GM13976 (cell line): Measurements from ENCODE around the gene ZSCAN1.

Experiments used
- DNase-seq: peaks from one replicate; pipeline ENCODE4 v3.0.0; 2012; ENCODE audit warnings: low spot score
- in situ Hi-C: fragments of 300-500 bp; cut with MboI; formaldehyde crosslinking; loops from one replicate; pipeline ENCODE4 v1.12.0; 2022; ENCODE audit warnings: low sequenced_read_pairs, mixed read lengths, inconsistent platforms; ENCODE audit not compliant: unreplicated experiment
- TF ChIP-seq, protein P1 (sequence below): IDR thresholded peaks from 2 replicates; pipeline ENCODE4 v1.5.1; 2012; ENCODE audit warnings: borderline replicate concordance, mild to moderate bottlenecking; ENCODE audit not compliant: insufficient read depth; ENCODE audit errors: extremely low read depth, missing control alignments, control extremely low read depth

ZSCAN1 gene

DNA sequence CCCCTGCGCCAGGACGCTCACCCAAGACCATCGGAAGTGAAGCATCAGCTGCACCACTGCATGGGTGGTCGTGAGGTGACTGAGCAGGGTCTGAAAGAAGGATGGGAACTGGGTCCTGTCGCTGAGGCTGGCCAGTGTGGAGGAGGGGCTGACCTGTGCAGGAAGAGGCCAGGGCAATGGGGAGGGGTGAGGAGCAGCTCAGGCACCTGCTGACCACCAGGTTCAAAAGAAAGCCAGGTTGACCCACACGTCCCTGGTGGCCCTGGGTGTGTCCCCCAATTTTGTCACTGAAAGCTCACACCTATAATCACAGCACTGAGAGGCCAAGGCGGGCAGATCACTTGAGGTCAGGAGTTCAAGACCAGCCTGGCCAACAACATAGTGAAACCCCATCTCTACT lies 13.7 kb upstream of the ZSCAN1 start:
- in situ Hi-C loops, result no loop called here
- DNase-seq, result no peak
- TF ChIP-seq, protein P1, sequence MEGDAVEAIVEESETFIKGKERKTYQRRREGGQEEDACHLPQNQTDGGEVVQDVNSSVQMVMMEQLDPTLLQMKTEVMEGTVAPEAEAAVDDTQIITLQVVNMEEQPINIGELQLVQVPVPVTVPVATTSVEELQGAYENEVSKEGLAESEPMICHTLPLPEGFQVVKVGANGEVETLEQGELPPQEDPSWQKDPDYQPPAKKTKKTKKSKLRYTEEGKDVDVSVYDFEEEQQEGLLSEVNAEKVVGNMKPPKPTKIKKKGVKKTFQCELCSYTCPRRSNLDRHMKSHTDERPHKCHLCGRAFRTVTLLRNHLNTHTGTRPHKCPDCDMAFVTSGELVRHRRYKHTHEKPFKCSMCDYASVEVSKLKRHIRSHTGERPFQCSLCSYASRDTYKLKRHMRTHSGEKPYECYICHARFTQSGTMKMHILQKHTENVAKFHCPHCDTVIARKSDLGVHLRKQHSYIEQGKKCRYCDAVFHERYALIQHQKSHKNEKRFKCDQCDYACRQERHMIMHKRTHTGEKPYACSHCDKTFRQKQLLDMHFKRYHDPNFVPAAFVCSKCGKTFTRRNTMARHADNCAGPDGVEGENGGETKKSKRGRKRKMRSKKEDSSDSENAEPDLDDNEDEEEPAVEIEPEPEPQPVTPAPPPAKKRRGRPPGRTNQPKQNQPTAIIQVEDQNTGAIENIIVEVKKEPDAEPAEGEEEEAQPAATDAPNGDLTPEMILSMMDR, result no peak

- no peak for DNase-seq
- in situ Hi-C loops, result no loop called here
- TF ChIP-seq, protein P1, result no peak
Measured at GRCh38 chr19:58021541-58022282, 12.1 kb upstream of the ZSCAN1 start.

DNA sequence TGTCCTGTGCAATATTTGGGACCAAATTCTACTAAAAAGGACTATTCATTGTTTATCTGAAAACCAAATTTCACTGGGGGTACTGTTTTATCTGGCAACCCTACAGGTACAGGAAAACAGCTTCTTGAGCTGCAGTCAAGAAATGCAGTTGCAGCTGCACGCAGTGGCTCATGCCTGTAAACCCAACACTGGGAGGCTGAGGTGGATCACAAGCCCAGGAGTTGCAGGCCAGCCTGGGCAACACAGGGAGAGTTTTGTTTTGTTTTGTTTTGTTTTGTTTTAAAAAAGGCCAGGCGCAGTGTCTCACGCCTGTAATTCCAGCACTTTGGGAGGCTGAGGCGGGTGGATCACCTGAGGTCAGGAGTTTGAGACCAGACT lies 11.6 kb upstream of the ZSCAN1 start:
- in situ Hi-C loops, result no loop called here
- TF ChIP-seq, protein P1, result no peak
- DNase-seq, result no peak

DNA sequence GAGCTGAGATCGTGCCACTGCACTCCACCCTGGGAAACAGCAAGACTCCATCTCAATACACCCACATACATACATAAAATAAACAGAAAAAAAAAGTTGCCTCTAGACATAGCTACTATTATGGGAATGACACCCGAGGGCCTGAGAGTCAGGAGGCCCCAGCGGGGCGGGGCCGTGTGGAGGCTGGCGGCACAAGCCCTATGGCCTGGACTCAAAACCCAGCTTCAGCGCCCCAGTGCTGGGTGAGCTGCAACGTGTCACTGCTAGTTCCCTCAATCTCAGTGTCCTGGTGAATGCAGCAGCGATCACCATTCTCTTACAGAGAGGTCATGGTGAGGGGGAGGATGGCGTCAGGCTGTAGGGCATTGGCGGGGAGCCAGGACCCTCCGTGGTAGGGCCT lies 9.2 kb upstream of the ZSCAN1 start:
- DNase-seq, result no peak
- in situ Hi-C loops, result no loop called here
- TF ChIP-seq, protein P1, result no peak

DNA sequence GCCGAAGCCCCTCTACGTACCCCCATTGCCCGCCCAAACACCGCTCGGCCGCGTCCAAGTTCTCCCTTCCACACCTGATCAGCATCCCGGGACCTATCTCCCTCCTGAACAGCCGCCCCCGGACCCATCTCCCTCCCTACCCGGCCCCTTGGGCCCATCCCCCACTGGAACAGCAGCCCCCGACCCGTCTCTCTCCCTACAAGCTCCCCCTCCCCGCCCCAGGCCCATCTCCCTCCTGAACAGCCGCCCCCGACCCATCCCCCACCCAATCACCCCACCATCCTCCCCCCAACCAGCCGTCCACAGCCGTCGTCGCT lies 610 bp downstream of the ZSCAN1 start:
- in situ Hi-C loops, result no loop called here
- DNase-seq, result no peak
- TF ChIP-seq, protein P1, result no peak

DNA sequence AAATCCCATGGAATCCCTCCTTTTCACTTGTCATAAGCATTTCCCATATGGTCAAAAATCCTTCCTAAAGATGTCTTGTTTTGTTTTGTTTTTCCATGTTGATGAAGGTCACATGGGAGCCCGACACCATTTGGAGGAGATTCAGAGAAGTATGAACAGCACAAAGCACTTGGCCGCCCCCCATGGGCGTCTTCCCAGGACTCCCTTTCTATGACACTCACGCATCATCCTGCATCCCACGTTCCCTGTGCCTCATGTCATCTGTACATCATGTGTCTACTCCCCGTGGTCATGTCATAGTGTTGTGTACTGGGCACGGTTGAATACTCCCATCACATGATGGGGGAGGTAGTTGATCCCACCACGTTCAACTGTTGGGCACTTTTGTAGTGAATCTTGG lies 2.0 kb downstream of the ZSCAN1 start:
- in situ Hi-C loops, result no loop called here
- TF ChIP-seq, protein P1, result no peak
- no peak for DNase-seq
